Gastrocnemius medialis (tissue), 4 donors: ENCODE data around the gene P4HTM. TPM values are rescaled to one million over a fixed set of nuclear protein-coding genes. Genes with fewer than 3 reads are reported as not detected.

Experiments used
- ATAC-seq, 2 donors: fragments of 150-250 bp; one replicate each; pipeline ENCODE4 v1.9.1; 2016
- DNase-seq, 2 donors: peaks; one replicate each; pipeline ENCODE4 v3.0.0-alpha.2; 2019
- H3K27ac ChIP-seq, 4 donors: fragments of 200-600 bp; sonication (generic); 1 replicate in 1 of 4; 2 replicates in 3 of 4; pipeline ENCODE4 v1.5.1; 2016 to 2018; ENCODE audit warnings: mild to moderate bottlenecking in 2 of 4, moderate library complexity in 1 of 4
- H3K27me3 ChIP-seq, 3 donors: fragments of 200-600 bp; sonication (generic) in 2 of 3; 1 replicate in 1 of 3; 2 replicates in 2 of 3; pipeline versions ENCODE4 v1.5.1 to v1.6.0; 2016 to 2019; ENCODE audit warnings: mild to moderate bottlenecking in 1 of 3, moderate library complexity in 1 of 3
- H3K36me3 ChIP-seq, 2 donors: fragments of 200-600 bp; sonication (generic) in 1 of 2; one replicate each; pipeline ENCODE4 v1.5.1; 2017 to 2018
- H3K4me1 ChIP-seq, 2 donors: fragments of 200-600 bp; sonication (generic) in 1 of 2; one replicate each; pipeline ENCODE4 v1.5.1; 2016 to 2017; ENCODE audit warnings: mild to moderate bottlenecking in 2 of 2
- H3K4me3 ChIP-seq, 4 donors: fragments of 200-600 bp; sonication (generic) in 3 of 4; 1 replicate in 1 of 4; 2 replicates in 3 of 4; pipeline ENCODE4 v1.5.1; 2016 to 2019; ENCODE audit warnings: mild to moderate bottlenecking in 2 of 4
- H3K9me3 ChIP-seq, 3 donors: fragments of 200-600 bp; sonication (generic) in 2 of 3; 1 replicate in 1 of 3; 2 replicates in 2 of 3; pipeline ENCODE4 v1.5.1; 2016 to 2019
- POLR2A ChIP-seq, 2 donors: fragments of 450-650 bp; IDR thresholded peaks; one replicate each; pipeline ENCODE4 v1.6.1; 2017; ENCODE audit warnings: antibody characterized with exemption in 2 of 2, mild to moderate bottlenecking in 2 of 2, moderate library complexity in 2 of 2
- in situ Hi-C, 4 donors: fragments of 200-750 bp; cut with MboI; loops; one replicate each; pipeline versions ENCODE4 v1.15.0 to v1.8.0; 2017; ENCODE audit warnings: low sequenced_read_pairs in 4 of 4
- intact Hi-C: fragments of 100-400 bp; cut with DNase I; formaldehyde crosslinking; loops from one replicate; pipeline ENCODE4 v1.15.1; 2023; ENCODE audit warnings: low total_unique reads
- microRNA counts, 2 donors: library from miRNA; unstranded; fragments of <30 nt; microRNA quantifications; one replicate each; lab custom pipeline; 2016
- microRNA-seq, 2 donors: library from miRNA; unstranded; fragments of <30 nt; microRNA quantifications; one replicate each; pipeline ENCODE4, GENCODE V29; 2016; ENCODE audit warnings: borderline replicate concordance in 2 of 2
- total RNA-seq, 4 donors: library from RNA; depleted of rRNA; stranded (reverse); fragments of >200 nt; gene quantifications; one replicate each; pipeline versions ENCODE4 v1.1.0 to v1.2.3, GENCODE V29; 2016
- TF ChIP-seq, protein P1 (sequence below), 5 experiments: fragments of 450-650 bp in 3 of 5; fragments of 200-600 bp in 2 of 5; sonication (generic) in 2 of 5; IDR thresholded peaks in 4 of 5; conservative IDR thresholded peaks in 1 of 5; 1 replicate in 4 of 5; 2 replicates in 1 of 5; pipeline ENCODE4 v1.5.1; 2016 to 2019; ENCODE audit warnings: antibody characterized with exemption in 5 of 5, mild to moderate bottlenecking in 3 of 5, moderate library complexity in 3 of 5

The P4HTM gene
- total RNA-seq, 4 donors from 2014 or later = 13.6 to 21.7 (median 20.3) TPM

DNA sequence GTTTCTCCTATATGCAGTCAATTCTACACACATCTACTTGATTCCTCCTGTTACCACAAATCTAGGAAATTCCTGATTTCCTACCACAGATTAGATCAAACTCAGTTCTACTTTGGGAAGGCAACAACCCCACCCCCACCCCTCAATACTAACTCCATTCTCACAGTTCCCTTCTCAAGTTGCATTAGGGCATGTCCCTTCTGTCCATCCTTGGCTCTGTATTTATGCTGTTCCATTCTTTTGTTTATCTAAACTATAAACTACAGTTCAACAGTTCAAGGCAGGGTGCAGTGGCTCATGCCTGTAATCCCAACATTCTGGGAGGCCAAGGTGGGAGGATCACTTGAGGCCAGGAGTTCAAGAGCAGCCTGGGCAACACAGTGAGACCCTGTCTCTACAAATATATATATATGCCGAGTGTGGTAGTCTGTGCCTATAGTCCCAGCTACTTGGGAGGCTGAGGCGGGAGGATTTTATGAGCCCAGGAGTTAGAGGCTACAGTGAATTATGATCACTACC, 64.4 kb downstream of the P4HTM start:
- TF ChIP-seq POLR2A (IDR thresholded peaks at IDR 0.05) = no peak
- TF ChIP-seq, protein P1, sequence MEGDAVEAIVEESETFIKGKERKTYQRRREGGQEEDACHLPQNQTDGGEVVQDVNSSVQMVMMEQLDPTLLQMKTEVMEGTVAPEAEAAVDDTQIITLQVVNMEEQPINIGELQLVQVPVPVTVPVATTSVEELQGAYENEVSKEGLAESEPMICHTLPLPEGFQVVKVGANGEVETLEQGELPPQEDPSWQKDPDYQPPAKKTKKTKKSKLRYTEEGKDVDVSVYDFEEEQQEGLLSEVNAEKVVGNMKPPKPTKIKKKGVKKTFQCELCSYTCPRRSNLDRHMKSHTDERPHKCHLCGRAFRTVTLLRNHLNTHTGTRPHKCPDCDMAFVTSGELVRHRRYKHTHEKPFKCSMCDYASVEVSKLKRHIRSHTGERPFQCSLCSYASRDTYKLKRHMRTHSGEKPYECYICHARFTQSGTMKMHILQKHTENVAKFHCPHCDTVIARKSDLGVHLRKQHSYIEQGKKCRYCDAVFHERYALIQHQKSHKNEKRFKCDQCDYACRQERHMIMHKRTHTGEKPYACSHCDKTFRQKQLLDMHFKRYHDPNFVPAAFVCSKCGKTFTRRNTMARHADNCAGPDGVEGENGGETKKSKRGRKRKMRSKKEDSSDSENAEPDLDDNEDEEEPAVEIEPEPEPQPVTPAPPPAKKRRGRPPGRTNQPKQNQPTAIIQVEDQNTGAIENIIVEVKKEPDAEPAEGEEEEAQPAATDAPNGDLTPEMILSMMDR (IDR thresholded peaks at IDR 0.05 in 4 of 5, conservative IDR thresholded peaks at IDR 0.05 in 1 of 5) = no peak
- intact Hi-C loops (no loop called here), in situ Hi-C loops (no loop called here)
- no peak for DNase-seq
- H3K4me3 ChIP-seq = no peak overlapping the region
- ATAC-seq = peak in 1 of 2 donors; percentile 52
- H3K27me3 ChIP-seq = no peaks in the 10 kb centered on the region
- H3K9me3 ChIP-seq = no peaks in the 10 kb centered on the region
- peaks cover 0 to 9% of the 10 kb centered on the region in 2 donors for H3K4me1 ChIP-seq
- peaks cover 5 to 50% of the 10 kb centered on the region in 2 donors for H3K36me3 ChIP-seq
- H3K27ac ChIP-seq = peak overlapping the region in 2 of 4 donors; percentile 48 to 62

MicroRNAs within 50 kb of the gene (microRNA counts, 767-probe panel; counts per million panel counts)
- 10,874 to 11,187 counts per million in 2 donors for microRNA hsa-miR-191-5p (lab: Ali Mortazavi, UCI)
- 356 to 448 counts per million in 2 donors for microRNA hsa-miR-425-5p (lab: Ali Mortazavi, UCI)

Small RNA genes lying within 50 kb of the gene (microRNA-seq; reads per million reads assigned to microRNA genes)
- 7,255 to 8,096 reads per million in 2 donors for gene MIR191
- 708 to 778 reads per million in 2 donors for gene MIR425

Other genes starting within 250 kb of the P4HTM start
- 10 to 100 TPM; 62.2 to 97.1 (median 80.2) TPM for gene PRKAR2A, start 142.4 kb upstream of the P4HTM start, total RNA-seq
- 100 to 1,000 TPM in 1 of 4 donors, 10 to 100 TPM in 3; 67.8 to 110 (median 83.4) TPM for gene SLC25A20, start 91.4 kb upstream of the P4HTM start, total RNA-seq
- 100 to 1,000 TPM; 118 to 176 (median 143) TPM for gene ARIH2, start 71.4 kb upstream of the P4HTM start, total RNA-seq
- gene WDR6, start 17.1 kb downstream of the P4HTM start, total RNA-seq = 10 to 100 TPM; 40.4 to 50.9 (median 45.5) TPM
- 10 to 100 TPM; 10.6 to 20.1 (median 16.3) TPM for gene DALRD3, start 28.3 kb downstream of the P4HTM start, total RNA-seq
- gene NDUFAF3, start 31.9 kb downstream of the P4HTM start, total RNA-seq = 100 to 1,000 TPM; 129 to 181 (median 148) TPM
- gene IMPDH2, start 39.2 kb downstream of the P4HTM start, total RNA-seq = 100 to 1,000 TPM; 178 to 229 (median 205) TPM
- 10 to 100 TPM; 35.8 to 65.6 (median 47.1) TPM for gene QRICH1, start 103.8 kb downstream of the P4HTM start, total RNA-seq
- 100 to 1,000 TPM; 157 to 259 (median 173) TPM for gene QARS1, start 114.5 kb downstream of the P4HTM start, total RNA-seq
- 100 to 1,000 TPM; 100 to 188 (median 128) TPM for gene USP19, start 130.6 kb downstream of the P4HTM start, total RNA-seq
- gene LAMB2, start 142.8 kb downstream of the P4HTM start, total RNA-seq = 100 to 1,000 TPM; 154 to 355 (median 243) TPM
- gene CCDC71, start 176.1 kb downstream of the P4HTM start, total RNA-seq = 10 to 100 TPM; 20.0 to 31.0 (median 22.0) TPM
- 10 to 100 TPM; 15.8 to 35.8 (median 26.0) TPM for gene KLHDC8B, start 181.4 kb downstream of the P4HTM start, total RNA-seq